CD4-positive, alpha-beta T cell treated with Interleukin-12 subunit alpha and Interleukin-12 subunit beta, for 1 hour (primary cell): ENCODE data around the gene CCRL2.

Experiments used
- DNase-seq: peaks from one replicate; pipeline ENCODE4 v3.0.0-alpha.2; 2020

The CCRL2 gene

DNA sequence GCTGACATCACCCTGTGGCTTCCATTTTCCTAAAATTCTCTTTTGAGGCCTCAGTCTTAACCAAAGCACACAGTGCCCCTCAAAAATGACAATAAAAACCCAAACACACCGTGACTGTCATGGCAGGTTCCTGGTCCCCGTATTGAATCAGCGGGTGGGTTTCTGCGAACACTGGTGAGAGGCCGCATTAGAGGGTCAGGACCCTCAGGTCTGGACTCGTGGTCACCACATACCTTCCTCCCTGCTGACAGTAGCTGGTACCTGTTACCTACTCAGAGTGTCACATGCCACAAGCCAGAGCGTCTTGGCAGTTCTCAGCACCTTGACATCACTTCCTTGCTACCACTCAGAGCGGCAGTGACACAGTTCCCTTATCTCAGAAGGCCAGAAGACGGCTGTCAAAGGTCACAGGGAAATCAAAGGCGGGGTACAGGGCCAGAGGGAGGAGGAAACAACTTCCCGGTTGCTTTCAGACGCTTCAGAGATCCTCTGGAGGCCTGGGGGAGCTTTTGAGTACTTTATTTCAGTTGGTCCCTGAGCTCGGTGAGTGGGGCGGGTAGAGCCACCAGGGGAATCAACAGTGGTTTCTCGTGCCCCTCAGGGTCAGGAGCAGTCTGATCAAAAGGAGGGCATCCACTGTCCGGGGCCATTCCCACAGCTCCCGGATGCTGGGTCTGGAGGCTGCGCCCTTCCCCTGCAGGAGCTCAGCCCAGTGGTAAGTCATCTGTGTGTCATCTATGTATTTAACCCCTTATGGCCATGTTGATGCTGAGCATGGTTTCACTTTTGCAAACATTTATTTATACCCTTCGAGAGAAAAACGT, at the start of gene CCRL2, which contains the start of gene CCR5AS:
CCRL2 (plus strand) TSS at position 472 of the 824 bp plus-strand sequence. CDS start 821 bp downstream, outside the sequence.
CCR5AS (minus strand) TSS at position 279 of the 824 bp plus-strand sequence.
- peak; percentile 54 for DNase-seq

GRCh38 chr3:46358466-46358865, 48.6 kb upstream of the CCRL2 start:
- DNase-seq, result no peak

- no peak for DNase-seq
Observed at GRCh38 chr3:46359733-46360493, 47.1 kb upstream of the CCRL2 start.

DNA sequence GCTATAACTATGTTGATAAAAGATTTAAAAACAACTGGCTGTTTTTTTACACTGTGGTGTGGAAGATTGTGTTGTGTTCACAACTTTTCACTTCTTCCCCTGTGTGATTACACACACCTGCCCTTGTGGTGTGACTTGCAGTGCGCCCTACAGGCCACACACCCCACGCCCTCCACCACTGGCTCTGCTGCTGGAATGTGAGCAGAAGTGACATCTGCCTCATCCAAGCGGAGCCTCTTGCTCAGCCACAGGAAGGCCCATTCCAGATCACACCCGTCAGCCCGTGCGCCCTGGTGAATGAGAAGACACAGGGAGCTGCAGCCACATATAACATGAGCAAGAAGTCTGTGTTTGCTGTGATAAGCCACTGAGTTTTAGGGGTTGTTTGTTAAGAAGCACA, 46.2 kb upstream of the CCRL2 start:
- DNase-seq, result no peak

- DNase-seq, result no peak
Observed at GRCh38 chr3:46361408-46362283, 45.4 kb upstream of the CCRL2 start.

GRCh38 chr3:46365041-46365440, 42.0 kb upstream of the CCRL2 start:
- no peak for DNase-seq

DNA sequence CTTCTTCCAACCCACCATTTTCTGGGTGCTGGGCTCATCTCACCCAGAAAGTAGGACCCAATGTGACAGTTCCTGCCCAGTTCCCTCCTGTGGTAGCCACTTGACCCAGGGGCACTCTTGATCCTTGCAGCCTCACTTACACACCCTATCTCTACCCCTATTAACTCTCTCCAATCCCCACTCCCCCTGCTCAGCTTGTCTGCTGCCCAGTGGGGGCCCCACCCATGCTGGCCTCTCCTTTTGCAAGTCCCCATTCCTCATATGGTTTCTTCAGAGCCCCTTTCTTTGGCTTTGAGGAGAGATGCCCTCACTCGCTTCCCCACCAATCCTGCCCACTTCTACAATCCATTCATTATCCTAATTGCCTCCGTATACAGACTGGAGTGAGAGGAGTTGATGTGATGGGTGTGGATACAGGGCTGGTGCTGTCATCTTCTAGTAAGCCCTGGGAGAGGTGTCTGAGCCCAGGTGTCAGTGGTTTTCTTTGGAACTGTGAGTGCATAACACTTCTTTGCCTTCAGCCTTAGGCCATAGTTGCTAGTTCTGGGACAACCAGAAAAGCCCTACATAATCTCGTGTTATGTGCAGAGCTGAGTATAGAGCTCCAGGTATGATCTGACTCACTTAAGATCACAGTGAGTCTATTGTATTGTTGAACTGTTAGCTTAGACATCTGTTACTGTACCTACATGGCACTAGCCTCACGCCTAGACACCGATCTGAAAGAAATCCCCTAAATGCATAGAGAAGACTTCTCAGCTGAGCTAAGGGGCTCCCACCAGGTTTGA, 41.1 kb upstream of the CCRL2 start:
- no peak for DNase-seq

GRCh38 chr3:46367811-46368210, 39.2 kb upstream of the CCRL2 start:
- DNase-seq, result no peak

GRCh38 chr3:46368569-46368968, 38.5 kb upstream of the CCRL2 start:
- peak; percentile 83 for DNase-seq

GRCh38 chr3:46369151-46369550, 37.9 kb upstream of the CCRL2 start:
- DNase-seq, result no peak

GRCh38 chr3:46369675-46370132, 37.4 kb upstream of the CCRL2 start:
- DNase-seq, result no peak

DNA sequence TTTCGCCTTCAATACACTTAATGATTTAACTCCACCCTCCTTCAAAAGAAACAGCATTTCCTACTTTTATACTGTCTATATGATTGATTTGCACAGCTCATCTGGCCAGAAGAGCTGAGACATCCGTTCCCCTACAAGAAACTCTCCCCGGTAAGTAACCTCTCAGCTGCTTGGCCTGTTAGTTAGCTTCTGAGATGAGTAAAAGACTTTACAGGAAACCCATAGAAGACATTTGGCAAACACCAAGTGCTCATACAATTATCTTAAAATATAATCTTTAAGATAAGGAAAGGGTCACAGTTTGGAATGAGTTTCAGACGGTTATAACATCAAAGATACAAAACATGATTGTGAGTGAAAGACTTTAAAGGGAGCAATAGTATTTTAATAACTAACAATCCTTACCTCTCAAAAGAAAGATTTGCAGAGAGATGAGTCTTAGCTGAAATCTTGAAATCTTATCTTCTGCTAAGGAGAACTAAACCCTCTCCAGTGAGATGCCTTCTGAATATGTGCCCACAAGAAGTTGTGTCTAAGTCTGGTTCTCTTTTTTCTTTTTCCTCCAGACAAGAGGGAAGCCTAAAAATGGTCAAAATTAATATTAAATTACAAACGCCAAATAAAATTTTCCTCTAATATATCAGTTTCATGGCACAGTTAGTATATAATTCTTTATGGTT, 36.1 kb upstream of the CCRL2 start, which contains the start of gene CCR5:
CCR5 (plus strand) TSS at position 108 of the 680 bp plus-strand sequence. CDS start 1,957 bp downstream, outside the sequence.
- DNase-seq, result peak; percentile 59

- DNase-seq, result no peak
Observed at GRCh38 chr3:46371519-46372340, 35.3 kb upstream of the CCRL2 start.

DNA sequence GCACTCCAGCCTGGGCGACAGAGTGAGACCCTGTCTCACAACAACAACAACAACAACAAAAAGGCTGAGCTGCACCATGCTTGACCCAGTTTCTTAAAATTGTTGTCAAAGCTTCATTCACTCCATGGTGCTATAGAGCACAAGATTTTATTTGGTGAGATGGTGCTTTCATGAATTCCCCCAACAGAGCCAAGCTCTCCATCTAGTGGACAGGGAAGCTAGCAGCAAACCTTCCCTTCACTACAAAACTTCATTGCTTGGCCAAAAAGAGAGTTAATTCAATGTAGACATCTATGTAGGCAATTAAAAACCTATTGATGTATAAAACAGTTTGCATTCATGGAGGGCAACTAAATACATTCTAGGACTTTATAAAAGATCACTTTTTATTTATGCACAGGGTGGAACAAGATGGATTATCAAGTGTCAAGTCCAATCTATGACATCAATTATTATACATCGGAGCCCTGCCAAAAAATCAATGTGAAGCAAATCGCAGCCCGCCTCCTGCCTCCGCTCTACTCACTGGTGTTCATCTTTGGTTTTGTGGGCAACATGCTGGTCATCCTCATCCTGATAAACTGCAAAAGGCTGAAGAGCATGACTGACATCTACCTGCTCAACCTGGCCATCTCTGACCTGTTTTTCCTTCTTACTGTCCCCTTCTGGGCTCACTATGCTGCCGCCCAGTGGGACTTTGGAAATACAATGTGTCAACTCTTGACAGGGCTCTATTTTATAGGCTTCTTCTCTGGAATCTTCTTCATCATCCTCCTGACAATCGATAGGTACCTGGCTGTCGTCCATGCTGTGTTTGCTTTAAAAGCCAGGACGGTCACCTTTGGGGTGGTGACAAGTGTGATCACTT, 34.3 kb upstream of the CCRL2 start:
- DNase-seq, result peak; percentile 56

- DNase-seq, result no peak
Observed at GRCh38 chr3:46374755-46375154, 32.3 kb upstream of the CCRL2 start.

- no peak for DNase-seq
Observed at GRCh38 chr3:46375218-46375617, 31.8 kb upstream of the CCRL2 start.

DNA sequence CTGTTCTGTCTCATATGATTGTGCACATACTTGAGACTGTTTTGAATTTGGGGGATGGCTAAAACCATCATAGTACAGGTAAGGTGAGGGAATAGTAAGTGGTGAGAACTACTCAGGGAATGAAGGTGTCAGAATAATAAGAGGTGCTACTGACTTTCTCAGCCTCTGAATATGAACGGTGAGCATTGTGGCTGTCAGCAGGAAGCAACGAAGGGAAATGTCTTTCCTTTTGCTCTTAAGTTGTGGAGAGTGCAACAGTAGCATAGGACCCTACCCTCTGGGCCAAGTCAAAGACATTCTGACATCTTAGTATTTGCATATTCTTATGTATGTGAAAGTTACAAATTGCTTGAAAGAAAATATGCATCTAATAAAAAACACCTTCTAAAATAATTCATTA, 31.2 kb upstream of the CCRL2 start:
- no peak for DNase-seq

DNA sequence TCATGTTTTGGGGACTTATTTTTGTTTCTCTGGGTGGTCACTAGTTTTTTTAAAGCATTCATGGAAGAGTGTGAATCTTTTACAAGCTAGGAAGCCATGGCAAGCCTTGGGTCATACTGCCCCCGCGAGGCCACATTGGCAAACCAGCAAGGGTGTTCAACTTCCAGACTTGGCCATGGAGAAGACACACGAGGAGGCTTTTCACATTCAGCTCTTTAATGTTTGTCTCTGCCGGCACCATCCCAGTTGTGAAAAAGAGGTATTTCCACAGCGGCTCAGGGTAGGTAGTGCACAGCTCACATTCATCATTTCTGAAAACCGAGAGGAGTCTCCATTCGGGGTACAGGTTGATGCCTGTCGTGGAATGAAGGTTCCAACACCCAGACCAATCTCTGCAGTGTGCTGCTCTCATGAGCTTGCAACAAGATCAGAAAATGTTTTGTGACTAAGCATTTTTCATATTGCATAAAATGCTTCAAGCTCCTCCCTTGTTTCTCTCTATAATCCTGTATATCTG, 28.6 kb upstream of the CCRL2 start:
- DNase-seq, result peak; percentile 66
